Stimulated activated CD4-positive, alpha-beta T cell treated with anti-CD3 and anti-CD28 coated beads, Interleukin-12 subunit alpha, Interleukin-12 subunit beta, amount 100 ng/mL, for 4 hours (primary cell): ENCODE results near the gene AXIN1.
"Not testable (repeated sequence)": the region's sequence is repeated elsewhere in the genome, so short reads cannot be mapped to it uniquely, and the experiment has no call there.

ENCODE experiments used
- DNase-seq: peaks from one replicate; pipeline ENCODE4 v3.0.0-alpha.2; 2020

AXIN1 gene

DNA sequence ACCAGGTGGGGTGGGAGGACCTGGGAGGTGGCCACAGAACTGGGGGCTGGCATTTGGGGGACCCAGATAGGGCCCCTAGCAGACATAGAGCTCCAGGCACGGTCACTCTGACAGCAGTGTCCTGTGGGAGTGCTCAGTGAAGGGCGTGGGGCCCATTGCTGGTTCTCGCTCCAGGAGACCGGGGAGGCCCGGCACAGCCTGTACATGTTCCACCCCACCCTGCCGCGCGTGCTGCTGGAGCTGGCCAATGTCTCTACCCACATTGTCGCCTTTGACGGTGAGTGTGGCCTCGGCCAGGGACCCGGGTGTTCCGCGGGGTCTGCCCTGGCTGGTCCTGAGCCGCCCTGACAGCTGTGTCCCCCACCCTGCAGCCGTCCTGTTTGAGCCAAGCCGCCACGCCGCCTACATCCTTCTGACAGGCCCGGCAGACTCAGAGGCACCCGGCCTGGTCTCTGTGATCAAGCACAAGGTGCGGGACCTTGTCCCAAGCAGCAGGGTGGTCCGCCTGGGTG is 88.0 kb downstream of the AXIN1 start:
- DNase-seq: no peak

GRCh38 chr16:263944-264343 is 88.6 kb downstream of the AXIN1 start:
- no peak for DNase-seq

- no peak for DNase-seq
These were observed 89.2 kb downstream of the AXIN1 start for GRCh38 chr16:263182-263774.

GRCh38 chr16:262121-262745 is 90.3 kb downstream of the AXIN1 start:
- DNase-seq: no peak

DNA sequence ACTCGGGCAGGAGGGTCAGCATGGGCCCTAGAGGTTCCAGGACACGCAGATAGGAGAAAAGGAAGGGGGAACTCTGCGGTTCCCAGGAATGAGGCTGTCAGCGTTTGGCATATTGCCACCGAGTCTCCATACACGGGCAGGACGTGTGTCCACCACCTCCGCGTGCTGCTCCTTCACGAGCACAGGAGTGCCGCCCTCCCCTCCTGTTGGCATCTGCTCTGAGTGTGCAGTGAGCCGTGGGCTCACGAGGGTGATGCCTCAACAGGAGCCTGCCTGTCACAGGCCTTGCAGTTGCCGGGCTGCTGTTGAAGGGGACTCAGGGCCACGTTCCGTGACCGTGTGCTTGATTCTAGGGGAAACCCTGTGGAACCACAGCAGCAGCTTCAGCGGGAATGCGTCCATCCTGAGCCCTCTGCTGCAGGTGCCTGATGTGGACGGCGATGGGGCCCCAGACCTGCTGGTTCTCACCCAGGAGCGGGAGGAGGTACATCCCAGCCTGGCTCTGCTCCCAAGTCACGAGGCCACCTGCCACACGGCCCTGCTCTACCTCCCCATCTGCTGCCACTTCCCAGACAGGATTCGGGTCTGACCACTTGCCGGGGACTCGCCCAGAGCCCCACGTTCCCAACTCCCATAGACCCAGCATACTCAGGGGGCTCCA is 91.4 kb downstream of the AXIN1 start:
- DNase-seq: no peak

DNA sequence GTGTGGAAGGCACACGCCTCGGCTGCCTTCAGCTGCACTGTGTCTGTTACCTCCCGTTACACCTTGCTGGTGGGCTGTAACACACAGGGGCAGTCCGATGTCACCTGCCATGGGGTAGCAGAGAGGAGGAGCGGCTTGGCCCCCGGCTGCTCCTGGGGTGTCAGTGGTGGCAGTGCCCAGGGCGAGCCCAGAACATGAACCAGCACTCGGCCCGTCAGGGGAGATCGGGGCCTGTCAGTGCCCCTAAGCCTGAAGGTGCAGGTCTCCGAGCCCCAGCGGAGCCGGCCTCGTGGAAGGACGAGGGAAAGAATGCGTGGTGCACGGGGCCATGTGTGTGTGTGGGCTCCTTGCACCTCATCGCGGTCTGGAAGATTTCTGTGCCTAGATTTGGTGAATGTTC is 92.2 kb downstream of the AXIN1 start:
- DNase-seq: no peak

DNA sequence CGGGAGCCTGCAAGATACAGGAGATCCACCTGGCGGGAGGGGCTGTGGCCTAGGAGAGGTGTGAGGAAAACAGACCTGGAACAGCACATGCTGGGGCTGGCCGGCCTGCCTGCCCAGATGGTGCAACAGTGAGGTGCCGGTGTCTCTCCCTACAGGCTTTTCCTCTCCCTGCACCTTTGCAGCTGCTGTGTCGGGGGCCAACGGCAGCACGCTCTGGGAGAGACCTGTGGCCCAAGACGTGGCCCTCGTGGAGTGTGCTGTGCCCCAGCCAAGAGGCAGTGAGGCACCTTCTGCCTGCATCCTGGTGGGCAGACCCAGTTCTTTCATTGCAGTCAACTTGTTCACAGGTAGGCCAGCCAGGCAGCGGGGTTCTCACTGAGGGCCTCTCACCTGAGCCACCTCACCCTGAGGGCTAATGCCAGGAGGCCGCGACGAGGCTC is 92.7 kb downstream of the AXIN1 start:
- DNase-seq: no peak

GRCh38 chr16:259226-259625 is 93.3 kb downstream of the AXIN1 start:
- DNase-seq: no peak

DNA sequence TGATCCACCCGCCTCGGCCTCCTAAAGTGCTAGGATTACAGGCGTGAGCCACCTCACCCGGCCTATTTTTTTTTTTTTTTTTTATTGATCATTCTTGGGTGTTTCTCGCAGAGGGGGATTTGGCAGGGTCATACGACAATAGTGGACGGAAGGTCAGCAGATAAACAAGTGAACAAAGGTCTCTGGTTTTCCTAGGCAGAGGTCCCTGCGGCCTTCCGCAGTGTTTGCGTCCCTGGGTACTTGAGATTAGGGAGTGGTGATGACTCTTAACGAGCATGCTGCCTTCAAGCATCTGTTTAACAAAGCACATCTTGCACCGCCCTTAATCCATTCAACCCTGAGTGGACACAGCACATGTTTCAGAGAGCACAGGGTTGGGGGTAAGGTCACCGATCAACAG is 94.4 kb downstream of the AXIN1 start:
- not testable (repeated sequence) for DNase-seq

DNA sequence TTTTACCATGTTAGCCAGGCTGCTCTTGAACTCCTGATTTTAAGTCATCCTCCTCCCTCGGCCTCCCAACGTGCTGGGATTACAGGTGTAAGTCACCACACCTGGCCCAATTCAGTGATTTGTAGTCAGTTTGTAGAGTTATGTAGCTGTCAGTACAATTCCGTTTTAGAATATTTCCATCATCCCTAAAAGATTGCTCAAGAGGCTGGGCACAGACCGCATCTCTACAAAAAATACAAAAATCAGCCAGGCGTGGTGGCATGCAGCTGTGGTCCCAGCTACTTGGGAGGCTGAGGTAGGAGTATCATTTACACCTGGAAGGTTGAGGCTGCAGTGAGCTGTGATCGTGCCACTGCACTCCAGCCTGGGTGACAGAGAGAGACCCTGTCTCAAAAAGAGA is 97.3 kb downstream of the AXIN1 start:
- no peak for DNase-seq

DNA sequence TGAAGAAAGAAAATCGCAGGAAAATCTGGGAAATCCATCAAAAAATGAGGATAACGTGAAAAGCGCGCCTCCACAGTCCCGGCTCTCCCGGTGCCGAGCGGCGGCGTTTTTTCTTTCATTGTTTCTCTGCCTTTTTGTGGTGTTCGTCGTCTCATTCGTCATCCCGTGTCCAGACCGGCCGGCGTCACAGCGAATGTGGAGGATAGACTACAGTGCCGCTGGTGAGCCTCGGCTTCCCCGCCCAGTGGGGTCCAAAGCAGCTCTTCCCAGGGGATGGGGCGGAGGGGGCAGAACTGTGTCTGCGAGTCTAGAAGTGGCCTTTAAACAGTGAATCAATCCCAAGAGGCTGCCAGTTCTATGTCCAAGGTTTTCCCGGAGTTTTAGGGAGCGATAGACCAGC is 98.1 kb downstream of the AXIN1 start:
- no peak for DNase-seq

DNA sequence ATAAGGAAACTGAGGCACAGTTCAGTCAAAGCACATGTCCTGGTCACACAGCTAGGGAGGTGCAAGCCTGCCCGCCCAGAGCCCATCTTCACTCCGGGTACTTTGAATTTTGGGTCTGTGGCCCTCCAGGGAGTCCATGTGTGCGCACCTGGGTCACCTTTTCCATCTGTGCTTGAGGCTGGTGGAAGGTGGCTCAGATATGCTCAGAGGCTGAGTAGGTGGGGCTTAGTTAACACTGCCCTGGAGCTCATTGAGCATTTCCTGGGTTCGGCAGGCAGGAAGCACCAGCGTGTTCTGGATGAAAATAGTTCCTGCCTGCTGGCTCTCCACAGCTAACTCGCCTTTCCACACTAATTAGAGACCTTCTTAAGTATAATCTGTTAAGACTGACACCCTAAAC is 98.7 kb downstream of the AXIN1 start:
- no peak for DNase-seq

GRCh38 chr16:252366-253337 is 99.9 kb downstream of the AXIN1 start:
- peak; percentile 15 for DNase-seq

DNA sequence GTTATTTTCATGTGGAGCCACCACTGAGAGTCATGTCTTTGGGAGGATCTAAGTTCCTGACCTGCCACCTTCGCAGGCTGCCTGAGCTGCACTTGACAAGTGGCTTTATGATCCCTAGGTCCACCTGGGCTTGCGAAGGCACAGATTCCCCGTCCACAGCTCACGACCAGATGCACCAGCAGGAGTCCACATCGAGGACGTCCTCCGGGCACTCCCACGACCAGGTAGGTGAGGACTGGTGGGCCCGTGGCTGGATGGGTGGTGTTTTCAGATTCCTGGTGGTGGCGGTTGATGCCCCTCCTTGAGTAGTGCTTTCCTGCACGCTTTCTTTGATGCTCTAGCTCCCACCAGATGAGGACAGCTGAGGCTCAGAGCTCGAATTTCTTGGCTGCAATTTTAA is 103.1 kb downstream of the AXIN1 start:
- no peak for DNase-seq

- DNase-seq: no peak
These were observed 105.5 kb downstream of the AXIN1 start for GRCh38 chr16:247027-247426.

DNA sequence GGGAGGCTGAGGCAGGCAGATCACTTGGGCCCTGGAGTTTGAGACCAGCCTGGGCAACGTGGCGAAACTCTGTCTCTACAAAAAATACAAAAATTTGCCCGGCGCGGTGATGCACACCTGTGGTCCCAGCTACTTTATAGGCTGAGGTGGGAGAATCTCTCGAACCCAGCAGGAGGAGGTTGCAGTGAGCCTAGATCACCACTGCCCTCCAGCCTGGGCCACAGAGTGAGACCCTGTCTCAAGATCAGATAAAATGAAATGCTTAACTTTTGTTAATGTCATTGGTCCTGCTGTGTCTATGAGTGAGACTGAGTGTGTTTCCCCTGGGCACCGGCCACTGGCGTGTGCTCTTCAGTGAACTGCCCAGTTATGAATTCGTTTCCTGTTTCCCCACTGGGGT is 107.4 kb downstream of the AXIN1 start:
- DNase-seq: no peak

GRCh38 chr16:243348-243747 is 109.2 kb downstream of the AXIN1 start:
- DNase-seq: no peak

DNA sequence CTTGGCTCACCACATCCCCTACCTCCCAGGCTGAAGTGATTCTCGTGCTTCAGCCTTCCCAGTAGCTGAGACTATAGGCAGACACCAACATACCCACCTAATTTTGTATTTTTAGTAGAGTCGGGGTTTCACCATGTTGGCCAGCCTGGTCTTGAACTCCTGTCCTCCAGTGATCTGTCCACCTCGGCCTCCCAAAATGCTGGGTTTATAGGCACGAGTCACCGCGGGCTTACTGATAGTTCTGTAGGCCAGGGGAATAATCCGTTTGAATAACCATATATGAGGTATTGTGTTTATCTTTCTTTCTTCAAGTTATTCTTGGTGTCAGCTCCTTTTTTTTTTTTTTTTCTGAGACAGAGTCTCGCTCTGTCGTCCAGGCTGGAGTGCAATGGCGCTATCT is 110.2 kb downstream of the AXIN1 start:
- DNase-seq: no peak

GRCh38 chr16:240559-240958 is 112.0 kb downstream of the AXIN1 start:
- DNase-seq: no peak

DNA sequence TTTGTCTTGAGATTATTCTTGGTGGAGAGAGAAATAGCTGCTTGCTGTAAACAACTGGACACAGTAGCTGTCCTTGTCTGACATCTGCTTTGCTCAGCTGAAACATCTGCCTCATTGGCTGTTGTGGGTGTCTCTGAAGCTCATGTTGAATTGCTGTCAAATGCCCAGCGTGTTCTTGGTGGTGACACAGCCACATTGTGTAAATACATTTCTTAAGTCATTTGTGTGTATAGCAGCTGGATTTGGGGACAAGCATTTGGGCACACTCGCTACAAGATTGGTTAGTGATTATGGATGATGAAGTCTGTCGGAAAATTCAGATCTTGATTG is 112.6 kb downstream of the AXIN1 start:
- no peak for DNase-seq
